Keratinocyte (primary cell): ENCODE measurements around the gene ACTL9.

Experiments
- EZH2 ChIP-seq: IDR thresholded peaks from one replicate; pipeline ENCODE4 v1.6.1; 2012; ENCODE audit warnings: inconsistent platforms, mild to moderate bottlenecking, low read length, moderate library complexity
- TF ChIP-seq, protein P1 (sequence below), 3 experiments: IDR thresholded peaks in 1 of 3; conservative IDR thresholded peaks in 1 of 3; optimal IDR thresholded peaks in 1 of 3; 2 replicates in 2 of 3; 3 replicates in 1 of 3; pipeline versions ENCODE3 to v1.5.1; 2011; ENCODE audit warnings: low read length in 3 of 3, mild to moderate bottlenecking in 3 of 3, moderate library complexity in 2 of 3, control low read depth in 1 of 3, inconsistent platforms in 1 of 3; ENCODE audit not compliant: insufficient read depth in 2 of 3; ENCODE audit errors: extremely low read depth in 1 of 3

DNA sequence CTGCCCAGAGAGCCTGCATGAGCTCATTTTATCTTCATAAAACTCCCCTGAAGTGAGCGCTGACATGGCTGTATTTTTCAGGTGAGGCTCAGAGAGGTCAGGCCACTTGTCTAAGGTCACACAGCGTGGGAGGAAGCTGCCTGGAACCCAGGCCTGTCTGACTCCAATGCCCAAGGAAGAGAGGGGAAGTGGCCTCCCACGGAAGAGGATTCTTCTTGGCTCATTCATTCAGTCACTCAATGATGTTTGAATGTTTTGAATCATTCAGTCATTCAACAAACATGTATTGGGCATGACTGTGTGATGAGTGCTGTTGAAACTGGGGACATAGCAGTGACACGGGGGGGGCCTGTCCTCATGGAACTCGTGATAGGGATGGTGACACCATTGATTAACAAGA, 12.0 kb downstream of the ACTL9 start:
- TF ChIP-seq, protein P1, sequence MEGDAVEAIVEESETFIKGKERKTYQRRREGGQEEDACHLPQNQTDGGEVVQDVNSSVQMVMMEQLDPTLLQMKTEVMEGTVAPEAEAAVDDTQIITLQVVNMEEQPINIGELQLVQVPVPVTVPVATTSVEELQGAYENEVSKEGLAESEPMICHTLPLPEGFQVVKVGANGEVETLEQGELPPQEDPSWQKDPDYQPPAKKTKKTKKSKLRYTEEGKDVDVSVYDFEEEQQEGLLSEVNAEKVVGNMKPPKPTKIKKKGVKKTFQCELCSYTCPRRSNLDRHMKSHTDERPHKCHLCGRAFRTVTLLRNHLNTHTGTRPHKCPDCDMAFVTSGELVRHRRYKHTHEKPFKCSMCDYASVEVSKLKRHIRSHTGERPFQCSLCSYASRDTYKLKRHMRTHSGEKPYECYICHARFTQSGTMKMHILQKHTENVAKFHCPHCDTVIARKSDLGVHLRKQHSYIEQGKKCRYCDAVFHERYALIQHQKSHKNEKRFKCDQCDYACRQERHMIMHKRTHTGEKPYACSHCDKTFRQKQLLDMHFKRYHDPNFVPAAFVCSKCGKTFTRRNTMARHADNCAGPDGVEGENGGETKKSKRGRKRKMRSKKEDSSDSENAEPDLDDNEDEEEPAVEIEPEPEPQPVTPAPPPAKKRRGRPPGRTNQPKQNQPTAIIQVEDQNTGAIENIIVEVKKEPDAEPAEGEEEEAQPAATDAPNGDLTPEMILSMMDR (optimal IDR thresholded peaks at IDR 0.05 in 1 of 3, IDR thresholded peaks at IDR 0.05 in 1 of 3, conservative IDR thresholded peaks at IDR 0.05 in 1 of 3; ENCODE audit: extremely low read depth in 1 of 3, insufficient read depth in 2 of 3, low read length in 3 of 3) = no peak
- no peak for TF ChIP-seq EZH2
